Measurements from ENCODE around the gene TMTC1. TPM values are rescaled to one million over a fixed set of nuclear protein-coding genes. Genes with fewer than 3 reads are reported as not detected.

TMTC1 gene
- total and polyA plus RNA-seq, 2 donors (not counting 1 experiment from before 2014, with no cell fraction given), result 62.2 to 222 TPM

DNA sequence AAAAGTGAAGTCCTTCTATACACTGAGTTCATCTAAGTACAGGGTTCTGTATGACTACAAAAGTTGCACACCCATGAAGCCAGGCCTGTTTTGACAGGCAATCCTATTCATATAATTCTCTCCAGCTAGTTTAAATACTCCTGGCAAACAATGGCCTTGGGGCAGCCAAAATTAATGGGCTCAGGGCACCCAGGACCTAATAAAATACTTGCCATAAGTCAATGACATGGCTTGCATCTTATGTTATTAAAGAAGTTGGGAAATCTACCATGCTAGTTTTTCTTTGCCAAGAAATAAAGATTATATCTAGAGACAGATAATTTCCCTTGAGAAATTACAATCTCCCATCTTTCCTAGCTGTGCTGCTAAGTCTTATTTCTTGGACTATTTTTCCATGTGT, 11.1 kb upstream of the TMTC1 start:
- Histone ChIP-seq H3K4me1 (ENCODE audit: control insufficient read depth, extremely low read depth, insufficient read depth, low read length) (peaks cover 7% of the 10 kb centered on the region), H4K20me1 (ENCODE audit: control insufficient read depth, extremely low read depth, insufficient read depth, low read length) (no peaks in the 10 kb centered on the region), H2AFZ (ENCODE audit: low read length) (no peak overlapping the region), H3K27ac (ENCODE audit: insufficient read depth, low read length) (no peak overlapping the region), H3K4me3 (replicated peaks in 1 of 4; ENCODE audit: control extremely low read depth in 1 of 4, insufficient read depth in 1 of 4, low read depth in 3 of 4, low read length in 4 of 4) (no peak overlapping the region), H3K4me2 (ENCODE audit: extremely low read depth, insufficient read depth, low read length) (no peak overlapping the region), H3K9me3 (ENCODE audit: control insufficient read depth, insufficient read depth, low read depth, low read length) (peaks cover 19% of the 10 kb centered on the region), H3K9ac (ENCODE audit: insufficient read depth, low read length) (no peak overlapping the region), H3K36me3 (ENCODE audit: control insufficient read depth, insufficient read depth, low read length) (no peaks in the 10 kb centered on the region), H3K27me3 (ENCODE audit: control insufficient read depth, insufficient read depth, low read length) (no peaks in the 10 kb centered on the region), H3K79me2 (ENCODE audit: control insufficient read depth, insufficient read depth, low read length) (no peaks in the 10 kb centered on the region)
- no peak for TF ChIP-seq EZH2 (IDR thresholded peaks at IDR 0.05; ENCODE audit: low read length, missing control alignments)
- TF ChIP-seq, protein P1, sequence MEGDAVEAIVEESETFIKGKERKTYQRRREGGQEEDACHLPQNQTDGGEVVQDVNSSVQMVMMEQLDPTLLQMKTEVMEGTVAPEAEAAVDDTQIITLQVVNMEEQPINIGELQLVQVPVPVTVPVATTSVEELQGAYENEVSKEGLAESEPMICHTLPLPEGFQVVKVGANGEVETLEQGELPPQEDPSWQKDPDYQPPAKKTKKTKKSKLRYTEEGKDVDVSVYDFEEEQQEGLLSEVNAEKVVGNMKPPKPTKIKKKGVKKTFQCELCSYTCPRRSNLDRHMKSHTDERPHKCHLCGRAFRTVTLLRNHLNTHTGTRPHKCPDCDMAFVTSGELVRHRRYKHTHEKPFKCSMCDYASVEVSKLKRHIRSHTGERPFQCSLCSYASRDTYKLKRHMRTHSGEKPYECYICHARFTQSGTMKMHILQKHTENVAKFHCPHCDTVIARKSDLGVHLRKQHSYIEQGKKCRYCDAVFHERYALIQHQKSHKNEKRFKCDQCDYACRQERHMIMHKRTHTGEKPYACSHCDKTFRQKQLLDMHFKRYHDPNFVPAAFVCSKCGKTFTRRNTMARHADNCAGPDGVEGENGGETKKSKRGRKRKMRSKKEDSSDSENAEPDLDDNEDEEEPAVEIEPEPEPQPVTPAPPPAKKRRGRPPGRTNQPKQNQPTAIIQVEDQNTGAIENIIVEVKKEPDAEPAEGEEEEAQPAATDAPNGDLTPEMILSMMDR (conservative IDR thresholded peaks at IDR 0.05 in 1 of 2, IDR thresholded peaks at IDR 0.05 in 1 of 2; ENCODE audit: low read depth in 1 of 2, low read length in 2 of 2), result no peak
- DNase-seq (ENCODE audit: low read depth in 2 of 2), result no peak

DNA sequence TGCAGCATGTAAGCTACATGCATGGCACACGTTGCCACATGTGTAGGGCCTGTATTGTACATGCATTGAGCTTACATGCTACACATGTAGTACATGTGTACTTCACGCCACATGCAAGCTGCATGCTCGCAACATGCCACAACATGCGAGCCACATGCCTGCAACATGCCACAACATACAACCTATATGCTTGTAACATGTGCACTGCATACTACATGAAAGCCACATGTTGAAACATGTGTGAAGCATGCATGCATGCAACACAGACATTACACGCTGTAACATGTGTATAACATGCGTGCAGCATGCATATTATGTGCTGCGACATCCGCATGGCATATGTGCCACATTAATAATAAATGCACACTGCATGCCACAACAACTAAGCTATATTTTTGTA, 9.1 kb upstream of the TMTC1 start:
- Histone ChIP-seq H3K9ac (ENCODE audit: insufficient read depth, low read length) (no peak overlapping the region), H3K4me2 (ENCODE audit: extremely low read depth, insufficient read depth, low read length) (no peak overlapping the region), H3K36me3 (ENCODE audit: control insufficient read depth, insufficient read depth, low read length) (no peaks in the 10 kb centered on the region), H2AFZ (ENCODE audit: low read length) (no peak overlapping the region), H3K9me3 (ENCODE audit: control insufficient read depth, insufficient read depth, low read depth, low read length) (peaks cover 19% of the 10 kb centered on the region), H3K27ac (ENCODE audit: insufficient read depth, low read length) (no peak overlapping the region), H3K4me1 (ENCODE audit: control insufficient read depth, extremely low read depth, insufficient read depth, low read length) (peaks cover 7% of the 10 kb centered on the region), H3K4me3 (replicated peaks in 1 of 4; ENCODE audit: control extremely low read depth in 1 of 4, insufficient read depth in 1 of 4, low read depth in 3 of 4, low read length in 4 of 4) (no peak overlapping the region), H3K79me2 (ENCODE audit: control insufficient read depth, insufficient read depth, low read length) (no peaks in the 10 kb centered on the region), H4K20me1 (ENCODE audit: control insufficient read depth, extremely low read depth, insufficient read depth, low read length) (no peaks in the 10 kb centered on the region), H3K27me3 (ENCODE audit: control insufficient read depth, insufficient read depth, low read length) (no peaks in the 10 kb centered on the region)
- TF ChIP-seq, protein P1 (conservative IDR thresholded peaks at IDR 0.05 in 1 of 2, IDR thresholded peaks at IDR 0.05 in 1 of 2; ENCODE audit: low read depth in 1 of 2, low read length in 2 of 2), result no peak
- no peak for TF ChIP-seq EZH2 (IDR thresholded peaks at IDR 0.05; ENCODE audit: low read length, missing control alignments)
- DNase-seq (ENCODE audit: low read depth in 2 of 2), result no peak

DNA sequence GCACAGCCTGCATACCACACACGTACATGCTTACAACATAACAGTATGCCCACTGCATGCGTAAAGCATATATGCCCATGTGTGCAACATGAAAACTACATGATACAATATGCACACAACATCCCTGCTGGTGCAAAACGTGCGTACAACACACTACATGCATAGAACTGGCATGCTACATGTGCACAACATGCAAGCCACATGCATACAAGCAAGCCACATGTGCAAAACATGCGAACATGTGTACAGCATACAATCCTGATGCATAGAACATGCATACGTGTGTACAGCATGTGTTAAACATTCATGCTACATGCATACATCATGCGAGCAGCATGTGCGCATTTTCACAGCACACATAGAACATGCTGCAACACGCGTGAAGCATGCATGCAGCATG, 8.4 kb upstream of the TMTC1 start:
- no peak overlapping the region for H3K4me2 ChIP-seq (ENCODE audit: extremely low read depth, insufficient read depth, low read length)
- no peak overlapping the region for H3K9ac ChIP-seq (ENCODE audit: insufficient read depth, low read length)
- H3K9me3 ChIP-seq (ENCODE audit: control insufficient read depth, insufficient read depth, low read depth, low read length), result peaks cover 19% of the 10 kb centered on the region
- H3K79me2 ChIP-seq (ENCODE audit: control insufficient read depth, insufficient read depth, low read length), result no peaks in the 10 kb centered on the region
- H3K27ac ChIP-seq (ENCODE audit: insufficient read depth, low read length), result no peak overlapping the region
- DNase-seq (ENCODE audit: low read depth in 2 of 2), result no peak
- H2AFZ ChIP-seq (ENCODE audit: low read length), result no peak overlapping the region
- no peaks in the 10 kb centered on the region for H3K36me3 ChIP-seq (ENCODE audit: control insufficient read depth, insufficient read depth, low read length)
- no peaks in the 10 kb centered on the region for H3K27me3 ChIP-seq (ENCODE audit: control insufficient read depth, insufficient read depth, low read length)
- H3K4me3 ChIP-seq (replicated peaks in 1 of 4; ENCODE audit: control extremely low read depth in 1 of 4, insufficient read depth in 1 of 4, low read depth in 3 of 4, low read length in 4 of 4), result no peak overlapping the region
- TF ChIP-seq, protein P1 (conservative IDR thresholded peaks at IDR 0.05 in 1 of 2, IDR thresholded peaks at IDR 0.05 in 1 of 2; ENCODE audit: low read depth in 1 of 2, low read length in 2 of 2), result no peak
- no peak for TF ChIP-seq EZH2 (IDR thresholded peaks at IDR 0.05; ENCODE audit: low read length, missing control alignments)
- no peaks in the 10 kb centered on the region for H4K20me1 ChIP-seq (ENCODE audit: control insufficient read depth, extremely low read depth, insufficient read depth, low read length)
- peaks cover 5% of the 10 kb centered on the region for H3K4me1 ChIP-seq (ENCODE audit: control insufficient read depth, extremely low read depth, insufficient read depth, low read length)
